Activated CD8-positive, alpha-beta memory T cell treated with anti-CD3 and anti-CD28 coated beads for 24 hours (primary cell): ENCODE data around the gene GRIN3A.
"Not testable (repeated sequence)": the region's sequence is repeated elsewhere in the genome, so short reads cannot be mapped to it uniquely, and the experiment has no call there.

Experiments used
- DNase-seq: peaks from one replicate; pipeline ENCODE4 v3.0.0-alpha.2; 2020

The GRIN3A gene

GRCh38 chr9:101571114-101571513 lies 167.3 kb downstream of the GRIN3A start:
- no peak for DNase-seq

- no peak for DNase-seq
Measured at GRCh38 chr9:101569741-101570501, 168.5 kb downstream of the GRIN3A start.

- no peak for DNase-seq
Measured at GRCh38 chr9:101567725-101568350, 170.6 kb downstream of the GRIN3A start.

- DNase-seq, result no peak
Measured at GRCh38 chr9:101566904-101567724, 171.3 kb downstream of the GRIN3A start.

- no peak for DNase-seq
Measured at GRCh38 chr9:101564252-101564651, 174.2 kb downstream of the GRIN3A start.

- no peak for DNase-seq
Measured at GRCh38 chr9:101562966-101563365, 175.5 kb downstream of the GRIN3A start.

- DNase-seq, result no peak
Measured at GRCh38 chr9:101561740-101562139, 176.7 kb downstream of the GRIN3A start.

GRCh38 chr9:101549472-101550098 lies 188.9 kb downstream of the GRIN3A start:
- DNase-seq, result not testable (repeated sequence)

- DNase-seq, result no peak
Measured at GRCh38 chr9:101543098-101543735, 195.2 kb downstream of the GRIN3A start.

GRCh38 chr9:101540069-101540468 lies 198.4 kb downstream of the GRIN3A start:
- DNase-seq, result no peak

GRCh38 chr9:101536938-101537337 lies 201.5 kb downstream of the GRIN3A start:
- no peak for DNase-seq

GRCh38 chr9:101536351-101536750 lies 202.1 kb downstream of the GRIN3A start:
- DNase-seq, result no peak

GRCh38 chr9:101533334-101534204 lies 204.9 kb downstream of the GRIN3A start, which contains the start of gene RNF20:
RNF20 (plus strand) TSS chr9:101533853; CDS start chr9:101535424, 1,571 bp downstream.
- peak; percentile 100 for DNase-seq

GRCh38 chr9:101530076-101530711 lies 208.3 kb downstream of the GRIN3A start:
- peak; percentile 79 for DNase-seq

- no peak for DNase-seq
Measured at GRCh38 chr9:101528015-101528414, 210.4 kb downstream of the GRIN3A start.

GRCh38 chr9:101527066-101527465 lies 211.4 kb downstream of the GRIN3A start:
- DNase-seq, result no peak

- no peak for DNase-seq
Measured at GRCh38 chr9:101524371-101524770, 214.1 kb downstream of the GRIN3A start.
